ENCODE results near the gene RNF26. TPM values are rescaled to one million over a fixed set of nuclear protein-coding genes. Genes with fewer than 3 reads are reported as not detected.

The RNF26 gene
- total RNA-seq, 1 donor: 6.2 TPM

DNA sequence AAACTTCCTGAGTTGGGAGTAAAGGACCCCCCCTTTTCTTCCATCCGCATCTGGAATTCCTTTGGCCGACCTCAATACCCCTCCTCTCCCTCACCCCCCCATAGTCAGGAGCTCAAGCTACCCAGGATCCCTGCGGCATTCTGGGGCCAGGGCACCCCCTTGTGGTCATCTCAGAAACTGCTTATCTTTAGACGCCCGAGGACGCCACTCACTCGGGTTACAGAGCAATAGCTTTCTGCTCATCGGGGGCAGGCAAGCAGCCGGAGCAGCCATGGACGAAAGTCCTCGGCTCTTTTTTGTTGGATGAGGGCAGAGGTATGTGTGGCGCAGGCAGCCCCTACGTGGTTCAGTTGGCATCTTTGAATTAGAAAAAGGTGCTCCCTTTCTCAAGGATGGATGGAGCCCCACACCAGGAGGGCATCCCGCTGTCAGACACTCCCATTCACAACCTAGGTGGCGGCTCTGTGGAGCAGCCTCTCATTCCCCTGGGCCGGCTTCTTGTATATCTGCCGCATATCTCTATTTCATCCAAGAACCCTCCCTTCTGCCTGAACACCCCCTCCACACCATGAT, 4.1 kb downstream of the RNF26 start:
- Histone ChIP-seq H3K4me3 (ENCODE audit: low read length) (no peak overlapping the region), H3K27me3 (ENCODE audit: insufficient read depth, low read length) (peaks cover 31% of the 10 kb centered on the region), H3K4me1 (ENCODE audit: insufficient read depth, low read length) (peaks cover 43% of the 10 kb centered on the region), H3K9me3 (ENCODE audit: low read depth, low read length) (no peaks in the 10 kb centered on the region)

DNA sequence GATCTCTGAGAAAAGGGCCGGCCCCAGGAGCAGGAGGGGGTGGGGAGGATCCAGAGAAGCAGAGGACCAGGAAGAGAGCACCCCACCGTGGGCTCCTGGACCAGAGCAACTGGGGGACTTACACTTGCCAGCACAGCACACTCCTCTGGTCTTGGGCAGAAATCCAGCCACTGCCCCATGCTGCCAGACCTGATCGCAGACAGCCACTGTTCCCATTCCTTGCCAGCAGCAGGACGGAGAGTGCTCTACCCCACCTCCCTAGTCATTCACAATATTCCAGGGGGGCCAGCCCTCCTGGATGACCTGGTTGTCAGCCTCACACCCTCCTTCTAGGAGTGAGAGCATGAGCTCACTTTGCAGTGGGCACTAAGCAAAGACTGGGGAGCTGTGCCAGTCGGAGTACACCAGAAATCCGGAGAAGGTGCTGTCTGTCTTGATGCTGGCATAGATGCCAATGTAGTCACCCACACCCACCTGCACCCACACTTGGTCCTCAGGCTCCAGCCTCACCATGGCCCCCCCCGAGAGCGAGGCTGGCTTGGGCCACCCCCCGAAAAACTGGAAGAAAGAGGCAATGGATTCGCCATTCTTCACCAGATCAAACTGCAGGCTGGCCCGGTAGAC, 4.8 kb downstream of the RNF26 start:
- H3K9me3 ChIP-seq (ENCODE audit: low read depth, low read length): no peaks in the 10 kb centered on the region
- peaks cover 36% of the 10 kb centered on the region for H3K4me1 ChIP-seq (ENCODE audit: insufficient read depth, low read length)
- H3K27me3 ChIP-seq (ENCODE audit: insufficient read depth, low read length): peaks cover 31% of the 10 kb centered on the region
- H3K4me3 ChIP-seq (ENCODE audit: low read length): no peak overlapping the region

DNA sequence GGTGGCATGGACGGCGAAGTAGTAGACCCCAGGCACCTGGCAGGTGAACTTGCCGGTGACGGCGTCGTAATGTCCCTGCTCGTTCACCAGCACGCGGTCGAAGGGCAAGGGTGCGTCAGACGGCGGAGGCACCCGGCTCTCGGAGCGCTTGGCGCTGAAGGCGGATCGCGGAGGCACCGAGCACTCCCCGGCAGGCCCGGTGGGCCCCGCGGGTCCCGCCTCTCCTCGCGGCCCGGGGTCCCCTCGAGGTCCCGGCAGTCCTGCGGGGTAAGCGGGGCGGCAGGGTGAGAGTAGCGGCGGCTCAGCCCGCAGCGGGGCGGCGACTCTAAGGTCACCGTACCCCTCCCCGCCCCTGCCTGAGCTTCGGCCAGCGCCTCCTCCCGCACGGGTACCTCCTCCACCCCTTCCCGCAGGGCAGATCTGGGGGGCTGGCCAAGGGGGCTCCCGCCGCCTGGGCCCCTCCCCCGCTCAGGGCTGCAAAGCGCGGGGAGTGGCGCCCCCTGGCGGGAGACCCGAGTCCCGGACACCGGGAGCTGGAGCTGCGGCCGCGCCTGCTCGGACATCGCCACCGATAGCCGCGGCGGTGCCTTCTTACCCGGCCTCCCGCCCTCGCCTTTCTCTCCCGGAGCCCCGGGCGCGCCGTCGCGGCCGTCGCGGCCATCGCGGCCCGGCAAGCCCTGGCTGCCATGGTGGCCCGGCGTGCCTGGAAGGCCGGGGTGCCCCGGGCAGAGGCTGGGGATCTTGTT, 5.4 kb downstream of the RNF26 start:
- H3K27me3 ChIP-seq (ENCODE audit: insufficient read depth, low read length): peaks cover 31% of the 10 kb centered on the region
- H3K9me3 ChIP-seq (ENCODE audit: low read depth, low read length): no peaks in the 10 kb centered on the region
- peaks cover 34% of the 10 kb centered on the region for H3K4me1 ChIP-seq (ENCODE audit: insufficient read depth, low read length)
- no peak overlapping the region for H3K4me3 ChIP-seq (ENCODE audit: low read length)

DNA sequence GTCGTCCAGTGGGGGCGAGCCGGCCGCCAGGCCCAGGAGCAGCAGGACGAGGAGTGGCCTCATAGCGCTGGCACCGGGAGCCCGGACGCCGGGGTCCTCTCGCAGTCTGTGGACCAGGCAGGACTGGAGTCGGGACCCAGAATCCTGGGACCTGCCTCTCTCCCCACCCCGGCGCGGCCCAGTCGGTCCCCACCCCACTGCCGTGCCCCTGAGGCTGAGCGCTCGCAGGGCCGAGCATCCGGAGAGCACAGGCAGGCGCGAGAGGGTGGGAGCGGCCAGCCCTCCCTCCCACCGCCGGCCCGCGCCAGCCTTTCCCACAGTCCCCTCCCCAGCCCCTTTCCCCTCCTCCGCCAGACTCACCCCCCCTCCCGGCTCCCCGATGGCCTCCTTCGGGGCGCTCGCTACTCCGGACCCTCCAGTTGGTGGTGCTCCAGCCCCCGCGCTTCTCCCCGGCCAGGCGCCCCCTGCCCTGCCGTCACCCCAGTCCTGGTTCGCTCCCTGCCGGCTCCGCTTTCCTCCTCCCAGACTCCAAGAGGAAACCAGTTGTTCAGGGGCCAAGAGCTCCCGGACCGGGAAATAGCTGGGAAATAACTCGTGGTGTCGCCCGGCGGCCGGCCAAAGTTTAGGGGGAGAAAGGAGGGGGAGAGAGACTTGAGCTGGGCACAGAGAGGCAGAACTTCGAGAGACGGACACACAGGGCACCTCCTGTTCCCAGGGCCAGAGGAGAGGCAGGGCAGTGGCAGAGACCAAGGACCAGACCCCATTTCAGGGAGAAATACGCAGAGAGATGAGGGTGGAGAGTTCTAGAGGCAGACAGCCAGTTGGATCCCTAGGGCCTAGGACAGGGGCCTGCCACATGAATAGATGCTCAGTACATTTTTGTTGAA, 6.3 kb downstream of the RNF26 start, which contains the start of gene C1QTNF5:
Gene C1QTNF5, minus strand, starts transcription at position 549 of the 887 bp plus-strand sequence. Its CDS starts 486 bp downstream, at position 63.
- no peak within 1 kb of the TSS for H3K4me3 ChIP-seq (ENCODE audit: low read length)
- no peaks in the 10 kb centered on the region for H3K9me3 ChIP-seq (ENCODE audit: low read depth, low read length)
- peaks cover 26% of the 10 kb centered on the region for H3K4me1 ChIP-seq (ENCODE audit: insufficient read depth, low read length)
- H3K27me3 ChIP-seq (ENCODE audit: insufficient read depth, low read length): peaks cover 31% of the 10 kb centered on the region

DNA sequence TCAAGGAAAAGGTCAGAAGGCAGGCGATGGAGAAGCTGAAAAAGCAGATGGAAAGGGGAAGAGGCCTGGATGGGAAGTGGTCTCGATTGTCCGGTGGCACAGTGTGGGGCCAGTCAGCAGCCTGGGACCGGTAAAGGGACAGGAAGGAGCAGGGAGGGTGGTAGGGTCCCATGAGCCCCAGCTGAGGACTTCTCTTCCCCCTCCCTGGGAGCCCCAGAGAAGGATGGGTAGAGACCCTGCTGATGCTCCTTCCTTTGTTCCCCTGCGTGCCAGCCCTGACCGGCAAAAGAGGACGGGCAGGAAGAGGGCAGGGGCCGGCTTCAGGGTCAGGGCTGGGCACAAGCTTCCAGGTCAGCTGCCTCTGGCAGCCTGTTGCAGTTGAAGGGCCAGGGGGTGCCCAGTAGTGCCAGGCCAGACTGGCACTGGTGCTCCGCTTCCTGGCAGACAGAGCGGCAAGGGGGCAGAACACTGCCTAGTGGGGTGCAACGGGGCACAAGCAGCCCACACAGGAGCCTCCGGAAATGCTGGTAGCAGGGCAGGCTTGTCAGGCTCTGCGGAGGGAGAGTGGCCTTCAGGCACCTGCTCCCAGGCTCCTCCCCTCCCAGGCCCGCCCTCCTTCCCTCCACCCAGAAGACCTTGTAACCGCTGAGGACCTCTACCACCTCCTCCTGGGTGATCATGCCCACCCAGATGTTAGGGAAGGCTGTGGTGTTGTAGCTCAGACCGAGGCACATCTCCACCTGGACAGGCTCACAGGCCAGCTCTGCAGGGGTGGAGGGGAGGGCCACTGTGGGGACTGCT, 7.1 kb downstream of the RNF26 start:
- Histone ChIP-seq H3K27me3 (ENCODE audit: insufficient read depth, low read length) (peaks cover 31% of the 10 kb centered on the region), H3K9me3 (ENCODE audit: low read depth, low read length) (no peaks in the 10 kb centered on the region), H3K4me1 (ENCODE audit: insufficient read depth, low read length) (peaks cover 26% of the 10 kb centered on the region), H3K4me3 (ENCODE audit: low read length) (no peak overlapping the region)

- H3K4me1 ChIP-seq (ENCODE audit: insufficient read depth, low read length): peaks cover 26% of the 10 kb centered on the region
- no peak overlapping the region for H3K4me3 ChIP-seq (ENCODE audit: low read length)
- H3K27me3 ChIP-seq (ENCODE audit: insufficient read depth, low read length): peaks cover 31% of the 10 kb centered on the region
- H3K9me3 ChIP-seq (ENCODE audit: low read depth, low read length): no peaks in the 10 kb centered on the region
Observed at GRCh38 chr11:119342023-119342300, 7.6 kb downstream of the RNF26 start.

- Histone ChIP-seq H3K27me3 (ENCODE audit: insufficient read depth, low read length) (peaks cover 31% of the 10 kb centered on the region), H3K9me3 (ENCODE audit: low read depth, low read length) (no peaks in the 10 kb centered on the region), H3K4me1 (ENCODE audit: insufficient read depth, low read length) (peaks cover 26% of the 10 kb centered on the region), H3K4me3 (ENCODE audit: low read length) (no peak overlapping the region)
Observed at GRCh38 chr11:119342362-119343130, 8.2 kb downstream of the RNF26 start.

GRCh38 chr11:119343726-119344125, 9.4 kb downstream of the RNF26 start:
- Histone ChIP-seq H3K27me3 (ENCODE audit: insufficient read depth, low read length) (peaks cover 30% of the 10 kb centered on the region), H3K4me1 (ENCODE audit: insufficient read depth, low read length) (peaks cover 22% of the 10 kb centered on the region), H3K4me3 (ENCODE audit: low read length) (no peak overlapping the region), H3K9me3 (ENCODE audit: low read depth, low read length) (no peaks in the 10 kb centered on the region)

GRCh38 chr11:119344291-119345010, 10.1 kb downstream of the RNF26 start:
- Histone ChIP-seq H3K4me1 (ENCODE audit: insufficient read depth, low read length) (peaks cover 19% of the 10 kb centered on the region), H3K4me3 (ENCODE audit: low read length) (no peak overlapping the region), H3K27me3 (ENCODE audit: insufficient read depth, low read length) (peaks cover 23% of the 10 kb centered on the region), H3K9me3 (ENCODE audit: low read depth, low read length) (no peaks in the 10 kb centered on the region)

GRCh38 chr11:119345685-119346084, 11.4 kb downstream of the RNF26 start:
- H3K9me3 ChIP-seq (ENCODE audit: low read depth, low read length): no peaks in the 10 kb centered on the region

DNA sequence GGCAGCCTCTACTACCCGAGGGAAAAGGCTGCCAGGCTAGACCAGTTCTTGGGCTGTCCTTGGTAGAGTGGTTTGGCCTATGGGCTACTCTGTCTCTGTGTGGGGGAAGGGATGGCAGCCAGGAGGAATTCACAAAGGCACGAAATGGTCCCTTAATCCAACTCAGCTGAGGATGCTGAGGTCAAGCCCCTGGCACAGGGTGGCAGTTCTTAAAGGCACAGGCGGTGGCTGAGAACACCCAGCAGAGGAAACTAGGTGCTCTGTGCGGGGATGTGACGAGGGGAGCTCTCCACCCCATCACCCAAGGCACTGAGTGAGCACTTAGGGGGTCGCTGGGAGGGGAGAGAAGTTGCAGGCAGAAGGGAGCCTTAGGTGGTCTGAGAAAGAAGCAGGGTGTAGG, 12.3 kb downstream of the RNF26 start, which contains the start of gene MFRP:
Gene MFRP, minus strand, starts transcription at position 101 of the 400 bp plus-strand sequence. CDS start 192 bp downstream, outside the sequence.
- no peak within 1 kb of the TSS for H3K4me3 ChIP-seq (ENCODE audit: low read length)
- H3K9me3 ChIP-seq (ENCODE audit: low read depth, low read length): no peaks in the 10 kb centered on the region
- H3K27me3 ChIP-seq (ENCODE audit: insufficient read depth, low read length): peaks cover 5% of the 10 kb centered on the region
- H3K4me1 ChIP-seq (ENCODE audit: insufficient read depth, low read length): no peaks in the 10 kb centered on the region

More at GRCh38 chr11:119345685-119346084, 11.4 kb downstream of the RNF26 start:
- H3K4me1 ChIP-seq (ENCODE audit: insufficient read depth, low read length): peaks cover 8% of the 10 kb centered on the region
- H3K4me3 ChIP-seq (ENCODE audit: low read length): no peak overlapping the region
- peaks cover 14% of the 10 kb centered on the region for H3K27me3 ChIP-seq (ENCODE audit: insufficient read depth, low read length)

DNA sequence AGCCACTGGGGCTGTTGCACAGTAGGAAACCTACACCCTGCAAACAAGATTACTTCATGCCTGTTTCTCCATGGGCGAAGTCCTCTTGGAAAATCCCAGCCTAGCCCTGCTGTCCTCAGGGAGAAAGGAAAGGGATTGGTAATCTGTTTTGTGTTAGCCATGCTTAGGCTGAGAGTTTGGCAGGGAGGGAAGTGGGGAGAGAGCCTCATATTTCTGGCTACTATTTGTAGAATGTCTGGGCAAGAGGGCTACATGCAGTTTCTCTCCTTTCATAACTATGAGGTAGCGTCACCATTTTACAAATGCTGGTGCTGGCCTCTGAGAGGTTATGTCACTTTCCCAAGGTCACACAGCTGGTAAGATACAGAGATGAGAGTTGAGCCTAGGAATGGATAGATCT, 12.9 kb downstream of the RNF26 start:
- Histone ChIP-seq H3K4me1 (ENCODE audit: insufficient read depth, low read length) (no peaks in the 10 kb centered on the region), H3K4me3 (ENCODE audit: low read length) (no peak overlapping the region), H3K27me3 (ENCODE audit: insufficient read depth, low read length) (peaks cover 5% of the 10 kb centered on the region), H3K9me3 (ENCODE audit: low read depth, low read length) (no peaks in the 10 kb centered on the region)

DNA sequence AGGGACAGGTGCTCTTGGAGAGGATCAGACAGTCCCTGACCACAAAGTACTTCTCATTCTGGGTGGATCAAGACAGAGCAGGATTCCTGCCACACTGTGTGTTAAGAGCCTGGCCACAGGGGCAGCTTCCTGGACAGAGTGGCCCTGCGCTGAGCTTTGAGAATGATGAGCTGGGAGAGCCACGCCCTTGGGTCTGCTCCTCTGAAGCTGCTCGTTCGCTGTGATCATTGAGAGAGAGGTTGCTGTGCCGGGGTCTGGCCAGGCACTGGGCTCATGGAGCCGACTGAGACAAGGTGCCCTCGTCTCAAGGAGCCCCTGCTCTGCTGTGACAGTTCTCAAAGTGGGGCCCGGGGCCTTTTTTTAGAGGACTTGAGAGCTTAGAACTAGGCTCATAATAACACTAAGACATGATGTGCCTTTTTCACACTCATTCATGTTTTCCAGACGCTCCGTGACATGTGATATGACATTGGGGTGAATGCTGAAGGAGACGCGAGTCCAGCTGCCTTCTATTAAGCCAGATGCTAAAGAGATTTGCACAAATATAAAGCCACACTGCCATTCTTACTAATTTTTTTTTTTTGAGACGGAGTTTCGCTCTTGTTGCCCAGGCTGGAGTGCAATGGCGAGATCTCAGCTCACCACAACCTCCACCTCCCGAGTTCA, 13.7 kb downstream of the RNF26 start:
- Histone ChIP-seq H3K4me3 (ENCODE audit: low read length) (no peak overlapping the region), H3K9me3 (ENCODE audit: low read depth, low read length) (no peaks in the 10 kb centered on the region), H3K4me1 (ENCODE audit: insufficient read depth, low read length) (no peaks in the 10 kb centered on the region), H3K27me3 (ENCODE audit: insufficient read depth, low read length) (peaks cover 7% of the 10 kb centered on the region)
